Measurements from ENCODE around the gene SNAPC2. TPM values are rescaled to one million over a fixed set of nuclear protein-coding genes. Genes with fewer than 3 reads are reported as not detected.

Gene SNAPC2
- total and polyA plus RNA-seq, 4 donors = 7.6 to 32.1 (median 21.1) TPM

DNA sequence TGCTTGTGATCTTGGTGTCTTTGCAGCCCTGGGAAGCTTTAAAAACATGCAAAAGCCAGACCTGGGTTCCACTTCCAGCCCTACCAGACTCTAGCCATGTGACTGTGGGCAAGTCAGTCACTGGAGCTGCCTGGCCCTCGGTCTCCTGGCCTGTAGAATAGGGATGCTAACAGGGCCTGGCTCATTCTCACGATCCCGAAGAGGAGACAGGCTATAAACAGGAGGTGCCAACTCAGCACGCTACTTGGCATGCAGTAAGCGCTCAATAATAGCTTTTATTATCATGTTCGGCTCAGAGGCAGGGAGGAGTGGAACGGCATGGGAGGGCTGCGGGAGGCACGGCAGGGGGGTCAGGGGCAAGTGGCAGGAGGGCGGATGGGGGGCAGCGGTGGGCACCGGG, 4.1 kb downstream of the SNAPC2 start:
- no peak overlapping the region for H3K4me3 ChIP-seq
- DNase-seq = no peak
- WGBS, 2 donors = 86 to 91% methylated on average over 12 of the region's 12 CpGs
- no peaks in the 10 kb centered on the region for H3K9me3 ChIP-seq (ENCODE audit: control insufficient read depth in 4 of 4, insufficient read depth in 3 of 4, low read length in 3 of 4)
- H3K4me1 ChIP-seq (ENCODE audit: control insufficient read depth in 5 of 5, insufficient read depth in 5 of 5, low read length in 5 of 5) = peaks cover 0 to 37% (median 17%) of the 10 kb centered on the region in 5 donors
- H3K36me3 ChIP-seq (ENCODE audit: control insufficient read depth in 4 of 4, insufficient read depth in 4 of 4, low read length in 4 of 4) = peaks cover 0 to 18% (median 10%) of the 10 kb centered on the region in 4 donors
- TF ChIP-seq, protein P1, sequence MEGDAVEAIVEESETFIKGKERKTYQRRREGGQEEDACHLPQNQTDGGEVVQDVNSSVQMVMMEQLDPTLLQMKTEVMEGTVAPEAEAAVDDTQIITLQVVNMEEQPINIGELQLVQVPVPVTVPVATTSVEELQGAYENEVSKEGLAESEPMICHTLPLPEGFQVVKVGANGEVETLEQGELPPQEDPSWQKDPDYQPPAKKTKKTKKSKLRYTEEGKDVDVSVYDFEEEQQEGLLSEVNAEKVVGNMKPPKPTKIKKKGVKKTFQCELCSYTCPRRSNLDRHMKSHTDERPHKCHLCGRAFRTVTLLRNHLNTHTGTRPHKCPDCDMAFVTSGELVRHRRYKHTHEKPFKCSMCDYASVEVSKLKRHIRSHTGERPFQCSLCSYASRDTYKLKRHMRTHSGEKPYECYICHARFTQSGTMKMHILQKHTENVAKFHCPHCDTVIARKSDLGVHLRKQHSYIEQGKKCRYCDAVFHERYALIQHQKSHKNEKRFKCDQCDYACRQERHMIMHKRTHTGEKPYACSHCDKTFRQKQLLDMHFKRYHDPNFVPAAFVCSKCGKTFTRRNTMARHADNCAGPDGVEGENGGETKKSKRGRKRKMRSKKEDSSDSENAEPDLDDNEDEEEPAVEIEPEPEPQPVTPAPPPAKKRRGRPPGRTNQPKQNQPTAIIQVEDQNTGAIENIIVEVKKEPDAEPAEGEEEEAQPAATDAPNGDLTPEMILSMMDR (IDR thresholded peaks at IDR 0.05; ENCODE audit: control extremely low read depth, extremely low read depth) = no peak
- no peak overlapping the region for H3K9ac ChIP-seq (ENCODE audit: insufficient read depth in 1 of 2, low read length in 2 of 2)
- no peak overlapping the region for H3K27ac ChIP-seq (ENCODE audit: low read depth in 1 of 2, low read length in 1 of 2)
- H3K27me3 ChIP-seq (ENCODE audit: control insufficient read depth in 3 of 3, insufficient read depth in 3 of 3, low read length in 2 of 3) = peaks cover 0 to 6% (median 0%) of the 10 kb centered on the region in 3 donors
- ATAC-seq (ENCODE audit: insufficient read depth, low FRiP score) = no peak

DNA sequence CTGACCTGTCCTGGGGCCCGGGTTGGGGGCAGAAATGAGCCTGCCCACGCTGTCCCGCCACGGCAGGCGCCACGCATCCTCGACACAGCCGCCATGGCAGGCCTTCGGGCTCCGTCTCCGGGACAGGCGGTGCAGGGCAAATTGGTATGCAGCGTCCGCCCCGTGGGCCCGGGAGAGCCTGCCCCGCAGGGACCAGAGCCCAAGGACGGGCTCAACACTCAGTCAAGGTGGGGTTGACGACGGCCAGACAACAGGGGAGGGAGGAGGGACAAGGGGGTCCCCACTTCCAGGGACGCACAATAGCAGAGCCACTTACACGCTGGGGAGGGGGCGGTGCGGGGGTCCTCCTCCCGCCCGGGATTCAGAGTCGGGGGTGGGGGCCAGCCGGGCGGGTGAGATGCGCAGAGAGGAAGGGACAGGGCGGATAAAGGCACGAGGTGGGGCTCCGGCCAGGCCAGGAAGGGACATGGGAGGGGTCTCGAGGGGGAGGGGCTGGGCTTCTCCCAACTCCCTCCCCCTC, 4.6 kb downstream of the SNAPC2 start:
- peaks cover 0 to 35% (median 17%) of the 10 kb centered on the region in 5 donors for H3K4me1 ChIP-seq (ENCODE audit: control insufficient read depth in 5 of 5, insufficient read depth in 5 of 5, low read length in 5 of 5)
- no peak overlapping the region for H3K9ac ChIP-seq (ENCODE audit: insufficient read depth in 1 of 2, low read length in 2 of 2)
- H3K4me3 ChIP-seq = no peak overlapping the region
- peaks cover 0 to under 1% (median 0%) of the 10 kb centered on the region in 3 donors for H3K27me3 ChIP-seq (ENCODE audit: control insufficient read depth in 3 of 3, insufficient read depth in 3 of 3, low read length in 2 of 3)
- no peaks in the 10 kb centered on the region for H3K9me3 ChIP-seq (ENCODE audit: control insufficient read depth in 4 of 4, insufficient read depth in 3 of 4, low read length in 3 of 4)
- H3K36me3 ChIP-seq (ENCODE audit: control insufficient read depth in 4 of 4, insufficient read depth in 4 of 4, low read length in 4 of 4) = peaks cover 0 to 20% (median 10%) of the 10 kb centered on the region in 4 donors
- DNase-seq = no peak
- 47 to 56% methylated on average over 22 to 34 of the region's 34 CpGs for WGBS, 2 donors
- no peak overlapping the region for H3K27ac ChIP-seq (ENCODE audit: low read depth in 1 of 2, low read length in 1 of 2)
- no peak for ATAC-seq (ENCODE audit: insufficient read depth, low FRiP score)
- TF ChIP-seq, protein P1 (IDR thresholded peaks at IDR 0.05; ENCODE audit: control extremely low read depth, extremely low read depth) = no peak

GRCh38 chr19:7925171-7925851, 5.2 kb downstream of the SNAPC2 start:
- 1% methylated on average over 47 to 97 of the region's 98 CpGs for WGBS, 2 donors
- Histone ChIP-seq H3K9me3 (ENCODE audit: control insufficient read depth in 4 of 4, insufficient read depth in 3 of 4, low read length in 3 of 4) (no peaks in the 10 kb centered on the region), H3K27me3 (ENCODE audit: control insufficient read depth in 3 of 3, insufficient read depth in 3 of 3, low read length in 2 of 3) (no peaks in the 10 kb centered on the region), H3K4me1 (ENCODE audit: control insufficient read depth in 5 of 5, insufficient read depth in 5 of 5, low read length in 5 of 5) (peaks cover 0 to 31% (median 17%) of the 10 kb centered on the region in 5 donors), H3K9ac (ENCODE audit: insufficient read depth in 1 of 2, low read length in 2 of 2) (no peak overlapping the region), H3K27ac (ENCODE audit: low read depth in 1 of 2, low read length in 1 of 2) (no peak overlapping the region), H3K36me3 (ENCODE audit: control insufficient read depth in 4 of 4, insufficient read depth in 4 of 4, low read length in 4 of 4) (peaks cover 0 to 20% (median 10%) of the 10 kb centered on the region in 4 donors), H3K4me3 (no peak overlapping the region)
- DNase-seq (peak; percentile 74 to 88 (median 79)), ATAC-seq (ENCODE audit: insufficient read depth, low FRiP score) (no peak)
- TF ChIP-seq, protein P1 (IDR thresholded peaks at IDR 0.05; ENCODE audit: control extremely low read depth, extremely low read depth) = peak; percentile 59

Data from lung (tissue), 12 donors.